Neural progenitor cell (in vitro differentiated cells): Measurements from ENCODE around the gene CPNE4.

Experiments used
- EZH2 ChIP-seq: fragments of 200-600 bp; sonication (generic); IDR thresholded peaks from 2 replicates; pipeline ENCODE4 v1.6.1; 2017; ENCODE audit warnings: antibody characterized with exemption, mild to moderate bottlenecking, moderate library complexity
- EZH2phosphoT487 ChIP-seq: fragments of 200-600 bp; sonication (generic); IDR thresholded peaks from 2 replicates; pipeline ENCODE4 v1.6.1; 2017; ENCODE audit warnings: antibody characterized with exemption
- TF ChIP-seq, protein P1 (sequence below): fragments of 200-600 bp; sonication (generic); IDR thresholded peaks from 2 replicates; pipeline ENCODE4 v1.5.1; 2017; ENCODE audit warnings: antibody characterized with exemption, mild to moderate bottlenecking

DNA sequence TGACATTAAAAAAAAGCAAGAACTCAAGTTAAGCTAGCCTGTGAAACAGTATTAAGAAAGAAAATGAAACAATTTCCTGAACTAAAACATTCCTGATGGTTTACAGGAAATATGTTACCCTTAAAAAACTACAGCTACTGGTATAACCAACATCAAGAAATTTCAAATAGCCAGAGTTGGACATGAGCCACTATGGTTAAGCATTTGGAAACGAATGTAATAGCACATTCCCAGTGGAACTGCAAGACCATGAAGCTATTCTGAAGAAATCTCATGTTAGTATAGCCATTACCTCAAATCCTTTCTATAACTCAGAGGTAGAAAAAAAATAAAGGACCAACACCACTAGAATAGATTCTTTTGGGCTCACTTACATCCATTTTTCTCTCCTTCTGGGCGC lies 30.2 kb downstream of the CPNE4 start:
- TF ChIP-seq, protein P1, sequence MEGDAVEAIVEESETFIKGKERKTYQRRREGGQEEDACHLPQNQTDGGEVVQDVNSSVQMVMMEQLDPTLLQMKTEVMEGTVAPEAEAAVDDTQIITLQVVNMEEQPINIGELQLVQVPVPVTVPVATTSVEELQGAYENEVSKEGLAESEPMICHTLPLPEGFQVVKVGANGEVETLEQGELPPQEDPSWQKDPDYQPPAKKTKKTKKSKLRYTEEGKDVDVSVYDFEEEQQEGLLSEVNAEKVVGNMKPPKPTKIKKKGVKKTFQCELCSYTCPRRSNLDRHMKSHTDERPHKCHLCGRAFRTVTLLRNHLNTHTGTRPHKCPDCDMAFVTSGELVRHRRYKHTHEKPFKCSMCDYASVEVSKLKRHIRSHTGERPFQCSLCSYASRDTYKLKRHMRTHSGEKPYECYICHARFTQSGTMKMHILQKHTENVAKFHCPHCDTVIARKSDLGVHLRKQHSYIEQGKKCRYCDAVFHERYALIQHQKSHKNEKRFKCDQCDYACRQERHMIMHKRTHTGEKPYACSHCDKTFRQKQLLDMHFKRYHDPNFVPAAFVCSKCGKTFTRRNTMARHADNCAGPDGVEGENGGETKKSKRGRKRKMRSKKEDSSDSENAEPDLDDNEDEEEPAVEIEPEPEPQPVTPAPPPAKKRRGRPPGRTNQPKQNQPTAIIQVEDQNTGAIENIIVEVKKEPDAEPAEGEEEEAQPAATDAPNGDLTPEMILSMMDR = no peak
- no peak for TF ChIP-seq EZH2
- TF ChIP-seq EZH2phosphoT487 = no peak
